Measurements from ENCODE around the gene AXDND1.
A peak's percentile ranks its signal among the peaks of the same experiment; 100 is the strongest.

Gene AXDND1

GRCh38 chr1:179549368-179549700 lies 183.6 kb downstream of the AXDND1 start:
- ATAC-seq = no peak
- no peak for TF ChIP-seq ZC3H10 (CRISPR knock-in tag; IDR thresholded peaks at IDR 0.05)
- no peak for TF ChIP-seq OSR1 (CRISPR knock-in tag; IDR thresholded peaks at IDR 0.05)
- no peak for TF ChIP-seq TCF4 (CRISPR knock-in tag; IDR thresholded peaks at IDR 0.05; ENCODE audit: borderline replicate concordance)
- no peak for TF ChIP-seq SNAI2 (CRISPR knock-in tag; IDR thresholded peaks at IDR 0.05)
- TF ChIP-seq, protein P1, sequence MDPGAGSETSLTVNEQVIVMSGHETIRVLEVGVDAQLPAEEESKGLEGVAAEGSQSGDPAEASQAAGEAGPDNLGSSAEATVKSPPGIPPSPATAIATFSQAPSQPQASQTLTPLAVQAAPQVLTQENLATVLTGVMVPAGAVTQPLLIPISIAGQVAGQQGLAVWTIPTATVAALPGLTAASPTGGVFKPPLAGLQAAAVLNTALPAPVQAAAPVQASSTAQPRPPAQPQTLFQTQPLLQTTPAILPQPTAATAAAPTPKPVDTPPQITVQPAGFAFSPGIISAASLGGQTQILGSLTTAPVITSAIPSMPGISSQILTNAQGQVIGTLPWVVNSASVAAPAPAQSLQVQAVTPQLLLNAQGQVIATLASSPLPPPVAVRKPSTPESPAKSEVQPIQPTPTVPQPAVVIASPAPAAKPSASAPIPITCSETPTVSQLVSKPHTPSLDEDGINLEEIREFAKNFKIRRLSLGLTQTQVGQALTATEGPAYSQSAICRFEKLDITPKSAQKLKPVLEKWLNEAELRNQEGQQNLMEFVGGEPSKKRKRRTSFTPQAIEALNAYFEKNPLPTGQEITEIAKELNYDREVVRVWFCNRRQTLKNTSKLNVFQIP (CRISPR knock-in tag; IDR thresholded peaks at IDR 0.05; ENCODE audit: borderline replicate concordance, low read depth) = no peak
- TF ChIP-seq, protein P2, sequence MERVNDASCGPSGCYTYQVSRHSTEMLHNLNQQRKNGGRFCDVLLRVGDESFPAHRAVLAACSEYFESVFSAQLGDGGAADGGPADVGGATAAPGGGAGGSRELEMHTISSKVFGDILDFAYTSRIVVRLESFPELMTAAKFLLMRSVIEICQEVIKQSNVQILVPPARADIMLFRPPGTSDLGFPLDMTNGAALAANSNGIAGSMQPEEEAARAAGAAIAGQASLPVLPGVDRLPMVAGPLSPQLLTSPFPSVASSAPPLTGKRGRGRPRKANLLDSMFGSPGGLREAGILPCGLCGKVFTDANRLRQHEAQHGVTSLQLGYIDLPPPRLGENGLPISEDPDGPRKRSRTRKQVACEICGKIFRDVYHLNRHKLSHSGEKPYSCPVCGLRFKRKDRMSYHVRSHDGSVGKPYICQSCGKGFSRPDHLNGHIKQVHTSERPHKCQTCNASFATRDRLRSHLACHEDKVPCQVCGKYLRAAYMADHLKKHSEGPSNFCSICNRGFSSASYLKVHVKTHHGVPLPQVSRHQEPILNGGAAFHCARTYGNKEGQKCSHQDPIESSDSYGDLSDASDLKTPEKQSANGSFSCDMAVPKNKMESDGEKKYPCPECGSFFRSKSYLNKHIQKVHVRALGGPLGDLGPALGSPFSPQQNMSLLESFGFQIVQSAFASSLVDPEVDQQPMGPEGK (CRISPR knock-in tag; IDR thresholded peaks at IDR 0.05; ENCODE audit: borderline replicate concordance) = no peak
- TF ChIP-seq ARNTL (CRISPR knock-in tag; IDR thresholded peaks at IDR 0.05; ENCODE audit: borderline replicate concordance, low read depth) = no peak
- TF ChIP-seq ZFP3 (CRISPR knock-in tag; IDR thresholded peaks at IDR 0.05) = no peak
- TF ChIP-seq ESRRG (CRISPR knock-in tag; IDR thresholded peaks at IDR 0.05) = no peak
- TF ChIP-seq BACH2 (CRISPR knock-in tag; IDR thresholded peaks at IDR 0.05; ENCODE audit: borderline replicate concordance) = no peak
- no peak for TF ChIP-seq ZNF8 (CRISPR knock-in tag; IDR thresholded peaks at IDR 0.05)
- TF ChIP-seq CREB5 (CRISPR knock-in tag; IDR thresholded peaks at IDR 0.05; ENCODE audit: low read depth) = no peak
- no peak for TF ChIP-seq PPARA (CRISPR knock-in tag; IDR thresholded peaks at IDR 0.05; ENCODE audit: borderline replicate concordance)

DNA sequence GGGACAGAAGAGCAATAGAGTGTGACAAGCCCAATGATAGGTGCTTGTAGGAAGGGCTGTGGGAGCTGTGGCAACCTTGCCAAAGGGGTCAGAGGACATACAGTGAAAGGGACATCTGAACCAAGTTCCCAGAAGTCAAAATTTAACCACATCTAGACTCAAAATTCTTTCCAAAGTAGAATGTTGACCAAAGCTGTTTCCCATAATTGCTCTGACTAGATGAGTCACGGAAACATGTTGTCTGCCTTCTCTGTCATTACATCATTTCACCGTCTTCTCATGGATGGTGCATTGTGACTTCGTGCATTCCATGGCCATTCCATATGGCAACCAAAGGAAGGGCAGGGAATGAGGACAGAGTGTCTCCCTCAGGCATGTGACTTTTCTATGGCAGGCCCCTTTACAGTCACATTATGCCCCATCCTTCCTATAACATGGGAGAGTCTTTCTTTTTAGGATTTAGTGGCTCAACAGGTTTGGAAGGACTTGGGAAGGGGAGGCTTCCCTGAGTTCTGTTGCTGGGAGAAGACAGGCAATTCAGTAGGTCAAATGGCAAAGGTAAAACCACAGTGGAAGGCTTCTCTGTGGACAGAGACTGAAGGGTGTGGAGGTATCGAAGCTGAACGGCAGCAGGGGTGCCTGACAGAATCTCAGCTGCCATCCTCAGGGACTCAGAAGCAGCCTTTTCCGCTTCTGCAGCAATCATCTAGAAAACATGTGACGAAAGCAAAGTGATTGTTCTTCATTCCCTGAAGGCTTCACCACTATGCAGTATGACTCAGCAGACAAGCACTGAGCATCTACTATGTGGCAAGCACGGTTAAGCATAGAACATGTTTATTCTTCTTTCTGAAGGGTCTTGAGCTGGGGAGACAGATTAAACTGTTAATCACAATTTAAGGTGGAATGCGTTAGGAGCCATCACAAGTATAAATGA lies 185.2 kb downstream of the AXDND1 start:
- ATAC-seq = peak; percentile 40; the same call in 1 of the 3 replicates

GRCh38 chr1:179554427-179554826 lies 188.7 kb downstream of the AXDND1 start:
- no peak for ATAC-seq
- TF ChIP-seq TOX (CRISPR knock-in tag; IDR thresholded peaks at IDR 0.05; ENCODE audit: borderline replicate concordance) (no peak), CSDC2 (CRISPR knock-in tag; IDR thresholded peaks at IDR 0.05) (no peak), BACH2 (CRISPR knock-in tag; IDR thresholded peaks at IDR 0.05; ENCODE audit: borderline replicate concordance) (no peak), ZFP3 (CRISPR knock-in tag; IDR thresholded peaks at IDR 0.05) (no peak), ZNF565 (CRISPR knock-in tag; conservative IDR thresholded peaks at IDR 0.05; ENCODE audit: low read depth) (no peak), ARNTL (CRISPR knock-in tag; IDR thresholded peaks at IDR 0.05; ENCODE audit: borderline replicate concordance, low read depth) (no peak), ZNF8 (CRISPR knock-in tag; IDR thresholded peaks at IDR 0.05) (no peak), CREB5 (CRISPR knock-in tag; IDR thresholded peaks at IDR 0.05; ENCODE audit: low read depth) (no peak), ZC3H10 (CRISPR knock-in tag; IDR thresholded peaks at IDR 0.05) (no peak)
- TF ChIP-seq, protein P3, sequence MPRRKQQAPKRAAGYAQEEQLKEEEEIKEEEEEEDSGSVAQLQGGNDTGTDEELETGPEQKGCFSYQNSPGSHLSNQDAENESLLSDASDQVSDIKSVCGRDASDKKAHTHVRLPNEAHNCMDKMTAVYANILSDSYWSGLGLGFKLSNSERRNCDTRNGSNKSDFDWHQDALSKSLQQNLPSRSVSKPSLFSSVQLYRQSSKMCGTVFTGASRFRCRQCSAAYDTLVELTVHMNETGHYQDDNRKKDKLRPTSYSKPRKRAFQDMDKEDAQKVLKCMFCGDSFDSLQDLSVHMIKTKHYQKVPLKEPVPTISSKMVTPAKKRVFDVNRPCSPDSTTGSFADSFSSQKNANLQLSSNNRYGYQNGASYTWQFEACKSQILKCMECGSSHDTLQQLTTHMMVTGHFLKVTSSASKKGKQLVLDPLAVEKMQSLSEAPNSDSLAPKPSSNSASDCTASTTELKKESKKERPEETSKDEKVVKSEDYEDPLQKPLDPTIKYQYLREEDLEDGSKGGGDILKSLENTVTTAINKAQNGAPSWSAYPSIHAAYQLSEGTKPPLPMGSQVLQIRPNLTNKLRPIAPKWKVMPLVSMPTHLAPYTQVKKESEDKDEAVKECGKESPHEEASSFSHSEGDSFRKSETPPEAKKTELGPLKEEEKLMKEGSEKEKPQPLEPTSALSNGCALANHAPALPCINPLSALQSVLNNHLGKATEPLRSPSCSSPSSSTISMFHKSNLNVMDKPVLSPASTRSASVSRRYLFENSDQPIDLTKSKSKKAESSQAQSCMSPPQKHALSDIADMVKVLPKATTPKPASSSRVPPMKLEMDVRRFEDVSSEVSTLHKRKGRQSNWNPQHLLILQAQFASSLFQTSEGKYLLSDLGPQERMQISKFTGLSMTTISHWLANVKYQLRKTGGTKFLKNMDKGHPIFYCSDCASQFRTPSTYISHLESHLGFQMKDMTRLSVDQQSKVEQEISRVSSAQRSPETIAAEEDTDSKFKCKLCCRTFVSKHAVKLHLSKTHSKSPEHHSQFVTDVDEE (CRISPR knock-in tag; IDR thresholded peaks at IDR 0.05) = no peak

More for the DNA sequence above, 185.2 kb downstream of the AXDND1 start:
- no peak for TF ChIP-seq ZNF565 (CRISPR knock-in tag; conservative IDR thresholded peaks at IDR 0.05; ENCODE audit: low read depth)
- TF ChIP-seq CSDC2 (CRISPR knock-in tag; IDR thresholded peaks at IDR 0.05) = no peak
- TF ChIP-seq, protein P2 (CRISPR knock-in tag; IDR thresholded peaks at IDR 0.05; ENCODE audit: borderline replicate concordance) = no peak
- TF ChIP-seq CSRNP3 (CRISPR knock-in tag; IDR thresholded peaks at IDR 0.05) = no peak
- no peak for TF ChIP-seq ESRRG (CRISPR knock-in tag; IDR thresholded peaks at IDR 0.05)
- TF ChIP-seq OSR1 (CRISPR knock-in tag; IDR thresholded peaks at IDR 0.05) = no peak
- no peak for TF ChIP-seq ZC3H10 (CRISPR knock-in tag; IDR thresholded peaks at IDR 0.05)
- TF ChIP-seq TOX (CRISPR knock-in tag; IDR thresholded peaks at IDR 0.05; ENCODE audit: borderline replicate concordance) = no peak
- TF ChIP-seq ISL1 (CRISPR knock-in tag; IDR thresholded peaks at IDR 0.05) = no peak
- no peak for TF ChIP-seq ARNTL (CRISPR knock-in tag; IDR thresholded peaks at IDR 0.05; ENCODE audit: borderline replicate concordance, low read depth)
- TF ChIP-seq ZNF8 (CRISPR knock-in tag; IDR thresholded peaks at IDR 0.05) = no peak
- TF ChIP-seq RARB (CRISPR knock-in tag; IDR thresholded peaks at IDR 0.05) = no peak

Data from SK-N-SH treated with all-trans-retinoic acid at 6 μM for 48 hours (cell line).